GM19397 (cell line): Measurements from ENCODE around the gene TM9SF2.

Experiments used
- ATAC-seq: cut with Tn5 transposase; IDR thresholded peaks from one replicate; pipeline ENCODE4 v1.9.1; 2021; ENCODE audit warnings: mild to moderate bottlenecking, moderate library complexity; ENCODE audit not compliant: unreplicated experiment

The TM9SF2 gene

DNA sequence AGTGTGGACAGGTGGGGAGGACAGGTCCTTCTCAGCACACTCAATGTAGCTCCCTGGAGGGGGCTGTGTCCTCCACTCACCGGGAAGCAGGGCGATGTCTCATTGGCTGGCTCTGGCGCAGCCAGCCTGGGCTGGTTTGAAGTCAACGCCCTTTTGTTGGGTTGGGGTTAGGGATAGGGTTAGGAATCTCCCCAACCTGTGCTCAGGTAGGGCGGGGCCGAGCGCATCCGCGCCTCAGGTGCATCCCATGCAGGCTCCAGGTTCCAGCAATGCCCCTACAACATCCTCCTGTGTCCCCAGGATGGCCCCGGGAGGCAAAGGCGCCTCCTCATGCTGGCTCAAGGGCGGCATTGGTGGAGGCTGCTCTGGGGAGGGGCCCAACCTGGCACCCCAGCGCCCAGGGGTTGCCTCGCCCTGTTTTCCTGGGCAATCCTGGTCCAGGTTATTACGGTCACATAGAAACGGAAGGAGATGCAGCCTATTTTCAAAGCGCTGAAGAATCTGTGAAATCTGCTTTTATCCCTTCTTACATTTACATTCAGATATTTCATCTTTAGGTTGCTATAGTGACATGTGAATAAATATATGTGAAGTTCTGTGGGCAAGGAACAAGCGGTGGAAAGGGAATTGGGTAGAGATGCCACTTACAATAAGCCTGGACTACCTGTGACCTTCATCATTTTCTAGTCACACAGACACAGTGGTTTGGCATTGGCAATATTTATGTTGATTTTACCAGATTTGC lies 74.3 kb downstream of the TM9SF2 start:
- ATAC-seq, result no peak

DNA sequence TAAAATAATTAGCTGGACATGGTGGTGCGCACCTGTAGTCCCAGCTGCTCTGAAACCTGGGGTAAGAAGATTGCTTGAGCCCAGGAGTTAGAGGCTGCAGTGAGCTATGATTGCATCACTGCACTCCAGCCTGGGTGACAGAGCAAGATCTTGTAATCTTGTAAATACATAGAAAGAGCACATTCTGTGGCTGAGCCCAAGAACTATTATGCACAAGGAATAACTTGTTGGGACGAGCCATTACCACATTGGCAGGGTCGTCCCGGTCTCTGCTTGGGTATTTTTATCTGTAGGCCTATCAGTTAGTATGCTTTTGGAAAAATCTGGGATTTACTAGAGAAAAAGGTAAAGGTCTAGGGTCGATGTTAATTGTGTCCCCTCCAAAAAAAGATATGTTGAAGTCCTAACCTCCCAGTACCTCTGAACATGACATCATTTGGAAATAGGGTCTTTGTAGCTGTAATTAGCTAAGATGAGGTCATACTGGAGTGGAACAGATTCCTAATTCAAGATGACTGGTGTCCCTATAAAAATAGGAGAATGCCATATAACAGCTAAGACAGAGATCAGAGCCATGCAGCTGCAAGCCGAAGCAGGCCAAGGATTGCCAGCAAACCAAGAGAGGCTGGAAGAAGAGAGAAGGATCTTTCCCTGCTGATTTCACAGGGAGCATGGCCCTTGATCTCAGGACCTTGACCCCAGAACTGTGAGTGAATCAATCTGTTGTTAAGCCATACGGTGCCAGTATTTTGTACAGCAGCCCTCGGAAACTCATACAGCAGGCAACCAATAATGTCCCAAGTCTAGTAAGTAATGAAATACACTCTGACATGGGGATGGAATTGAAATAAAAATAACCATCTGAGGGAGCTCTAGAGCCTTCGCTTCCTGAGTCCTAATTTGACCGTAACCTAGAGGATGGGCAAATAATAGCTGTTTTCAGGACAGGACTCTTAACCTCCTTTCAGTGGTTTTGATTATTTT lies 77.0 kb downstream of the TM9SF2 start:
- no peak for ATAC-seq

GRCh38 chr13:99580500-99581268 lies 79.4 kb downstream of the TM9SF2 start:
- ATAC-seq, result no peak

DNA sequence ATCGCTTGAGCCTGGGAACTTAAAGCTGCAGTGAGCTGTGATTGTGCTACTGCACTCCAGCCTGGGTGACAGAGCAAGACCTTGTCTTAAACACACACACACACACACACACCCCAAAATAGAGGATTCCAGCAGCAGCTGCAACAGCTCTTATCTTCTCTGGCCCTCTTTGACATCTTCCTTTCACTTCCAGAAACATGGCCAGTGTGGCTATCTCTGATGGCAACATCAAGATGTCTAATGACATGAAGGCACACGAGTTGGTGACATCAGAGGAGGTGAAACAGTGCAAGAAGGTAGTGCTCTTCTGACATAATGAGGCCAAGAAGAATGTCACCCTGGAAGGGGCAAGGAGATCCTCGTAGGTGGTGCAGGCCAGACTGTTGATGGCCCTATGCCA lies 81.2 kb downstream of the TM9SF2 start:
- ATAC-seq, result no peak

DNA sequence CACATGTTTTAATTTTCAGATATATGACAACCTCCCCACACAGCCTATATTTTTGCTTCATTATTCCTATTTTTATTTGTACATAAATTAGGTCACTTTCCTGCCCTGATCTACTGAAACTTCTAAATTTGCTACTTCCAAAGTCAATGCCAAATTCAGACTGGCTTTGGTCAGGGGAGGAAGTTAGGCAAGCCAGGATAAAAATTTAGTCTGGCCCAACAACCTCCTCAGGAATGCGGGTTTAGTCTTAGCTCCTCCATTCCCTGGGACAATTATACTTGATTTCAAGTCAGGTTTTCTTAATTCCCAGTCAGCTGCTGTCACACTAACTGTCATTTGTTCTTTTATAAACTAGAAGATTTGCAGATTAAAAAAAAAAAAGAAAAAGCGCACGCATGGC lies 84.3 kb downstream of the TM9SF2 start:
- no peak for ATAC-seq

DNA sequence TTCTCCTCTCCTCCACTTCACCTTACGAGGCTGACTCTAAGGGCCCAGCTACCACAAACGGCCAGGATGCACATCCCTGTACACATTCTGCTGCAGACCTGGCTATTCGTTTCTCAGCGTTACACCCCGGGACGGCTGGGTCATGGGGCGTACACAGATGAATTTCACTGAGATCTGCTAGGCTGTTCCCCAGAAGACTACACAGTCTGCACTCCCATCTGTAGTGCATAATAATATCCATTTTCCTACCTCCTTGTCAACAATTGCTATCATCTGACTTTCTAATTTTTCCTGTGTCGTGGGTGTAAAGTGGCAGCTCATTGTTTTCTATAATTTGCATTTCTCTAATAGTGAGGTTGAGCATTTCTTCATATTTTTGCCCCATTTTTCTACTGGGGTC lies 85.7 kb downstream of the TM9SF2 start:
- no peak for ATAC-seq

DNA sequence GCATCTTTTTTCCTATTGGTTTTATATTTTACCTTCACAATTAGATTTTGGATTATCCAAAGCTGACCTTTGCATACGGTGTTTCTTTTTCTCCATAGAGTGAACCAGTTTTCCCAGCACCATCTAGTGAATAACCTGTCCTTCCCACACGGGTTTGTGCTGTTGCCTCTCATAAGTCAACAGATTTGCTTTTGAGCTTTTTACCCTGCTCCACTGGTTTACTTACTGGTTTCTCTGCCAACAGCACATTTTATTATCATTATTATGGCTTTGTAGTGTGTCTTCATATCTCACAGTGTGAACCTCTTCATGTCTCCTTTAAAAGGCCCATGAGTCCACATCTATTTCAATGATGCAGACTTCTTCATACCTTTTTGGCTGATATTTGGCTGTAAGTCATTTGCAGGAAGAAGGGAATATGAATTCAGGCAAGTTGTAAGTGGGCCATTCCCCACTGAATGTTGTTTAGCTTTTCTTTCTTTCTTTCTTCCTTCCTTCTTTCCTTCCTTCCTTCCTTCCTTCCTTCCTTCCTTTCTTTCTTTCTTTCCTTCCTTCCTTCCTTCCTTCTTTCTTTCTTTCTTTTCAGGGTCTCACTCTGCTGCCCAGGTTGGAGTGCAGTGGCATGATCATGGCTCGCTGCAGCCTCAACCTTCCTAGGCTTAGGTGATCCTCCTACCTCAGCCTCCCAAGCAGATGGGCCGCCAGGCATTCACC lies 86.8 kb downstream of the TM9SF2 start:
- ATAC-seq, result no peak

- no peak for ATAC-seq
Measured at GRCh38 chr13:99589575-99589974, 88.3 kb downstream of the TM9SF2 start.

DNA sequence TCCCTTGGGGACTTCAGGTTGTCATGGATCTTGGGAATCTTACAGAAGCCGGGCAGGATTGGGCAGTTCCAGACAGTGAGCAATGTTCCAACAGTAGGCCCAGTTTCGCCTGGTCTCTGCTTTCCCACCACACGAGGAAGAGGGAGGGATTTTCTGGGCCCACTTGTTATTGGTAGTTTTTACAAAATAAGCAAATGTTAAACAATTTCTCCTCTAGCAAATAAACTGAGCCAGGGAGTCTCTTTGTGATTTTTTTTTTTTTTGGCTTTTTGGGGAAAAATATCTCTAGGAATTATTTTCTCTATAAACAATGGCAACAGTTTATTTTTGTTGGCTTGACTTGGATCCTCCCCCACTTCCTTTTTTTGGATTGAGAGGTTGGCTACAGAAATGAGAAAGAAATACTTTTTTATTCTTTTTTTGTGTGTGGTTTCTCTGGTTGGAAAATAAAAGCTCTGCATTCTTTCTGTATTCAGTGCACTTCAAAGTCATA lies 89.3 kb downstream of the TM9SF2 start:
- no peak for ATAC-seq

GRCh38 chr13:99596180-99596579 lies 94.9 kb downstream of the TM9SF2 start:
- no peak for ATAC-seq

DNA sequence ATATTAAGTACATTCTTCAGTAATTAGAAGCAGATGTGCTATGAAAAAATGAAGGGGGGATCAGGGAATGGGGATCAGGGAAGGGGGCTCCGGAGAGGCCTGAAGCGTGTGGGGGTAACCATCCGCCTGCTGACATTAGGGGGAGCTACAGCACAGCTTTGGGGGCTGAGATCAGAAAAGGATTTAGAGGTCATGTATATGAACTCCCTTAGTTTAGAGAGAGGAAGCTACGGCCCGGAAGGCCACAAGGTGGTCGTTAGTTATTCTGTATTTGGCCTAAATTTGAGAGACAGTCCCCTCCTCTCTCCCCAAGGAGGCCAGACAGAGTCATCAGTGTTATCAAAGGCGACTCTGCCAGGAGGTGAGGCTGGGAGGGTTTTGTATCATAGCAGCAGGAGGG lies 99.0 kb downstream of the TM9SF2 start:
- no peak for ATAC-seq

DNA sequence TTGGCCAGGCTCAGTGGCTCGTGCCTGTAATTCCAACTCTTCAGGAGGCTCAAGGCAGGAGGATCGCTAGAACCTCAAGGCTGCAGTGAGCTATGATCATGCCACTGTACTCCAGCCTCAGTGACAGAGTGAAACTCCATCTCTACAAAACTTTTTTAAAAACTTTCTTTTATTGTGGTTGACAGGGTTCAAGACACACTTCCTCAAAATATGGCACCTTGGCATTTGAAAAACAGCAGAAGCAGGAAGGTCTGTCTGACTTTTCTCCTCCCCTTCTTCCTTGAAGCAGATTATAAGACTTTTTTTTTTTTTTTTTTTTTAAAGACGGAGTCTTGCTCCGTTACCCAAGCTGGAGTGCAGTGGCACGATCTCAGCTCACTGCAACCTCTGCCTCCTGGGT lies 100.3 kb downstream of the TM9SF2 start:
- no peak for ATAC-seq

- ATAC-seq, result no peak
Measured at GRCh38 chr13:99604636-99605035, 103.4 kb downstream of the TM9SF2 start.

- ATAC-seq, result peak; percentile 53
Measured at GRCh38 chr13:99605420-99606323, 104.4 kb downstream of the TM9SF2 start.

DNA sequence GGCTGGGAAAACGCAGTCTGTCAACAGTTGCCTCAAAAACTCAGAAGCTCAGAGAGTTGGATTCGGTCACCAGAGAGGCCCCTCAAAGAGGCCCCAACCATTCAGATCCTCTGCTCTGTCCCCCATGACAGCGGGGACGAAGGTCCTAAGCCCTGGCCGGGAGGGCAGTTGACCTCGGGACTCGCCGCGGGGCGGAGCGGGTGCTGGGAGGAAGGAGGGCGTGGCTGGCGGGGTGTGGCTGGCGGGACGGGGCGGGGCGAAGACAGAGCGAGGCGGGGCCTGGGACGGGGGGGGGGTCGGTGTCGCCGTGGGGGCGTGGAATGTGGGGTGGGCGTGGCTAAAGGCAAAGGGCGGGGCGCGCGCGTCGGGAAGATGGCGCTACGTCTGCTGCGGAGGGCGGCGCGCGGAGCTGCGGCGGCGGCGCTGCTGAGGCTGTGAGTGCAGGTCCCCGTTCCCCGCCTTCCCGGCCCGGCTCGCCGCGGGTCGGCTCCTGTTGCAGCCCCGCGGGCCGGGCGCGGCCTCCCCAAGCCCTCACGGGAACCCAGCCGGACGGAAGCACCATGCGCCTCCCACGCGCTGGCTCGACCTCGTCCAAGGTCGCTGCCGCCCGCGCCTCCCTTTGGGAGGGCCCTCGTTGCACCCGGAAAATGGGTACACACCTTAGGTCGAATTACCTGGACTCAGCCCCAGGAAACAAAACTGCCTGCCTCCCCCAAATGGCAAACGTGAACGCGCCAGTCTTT lies 105.2 kb downstream of the TM9SF2 start, which contains the start of gene CLYBL:
CLYBL (plus strand) TSS at position 367 of the 743 bp plus-strand sequence.
- ATAC-seq, result peak; percentile 85

DNA sequence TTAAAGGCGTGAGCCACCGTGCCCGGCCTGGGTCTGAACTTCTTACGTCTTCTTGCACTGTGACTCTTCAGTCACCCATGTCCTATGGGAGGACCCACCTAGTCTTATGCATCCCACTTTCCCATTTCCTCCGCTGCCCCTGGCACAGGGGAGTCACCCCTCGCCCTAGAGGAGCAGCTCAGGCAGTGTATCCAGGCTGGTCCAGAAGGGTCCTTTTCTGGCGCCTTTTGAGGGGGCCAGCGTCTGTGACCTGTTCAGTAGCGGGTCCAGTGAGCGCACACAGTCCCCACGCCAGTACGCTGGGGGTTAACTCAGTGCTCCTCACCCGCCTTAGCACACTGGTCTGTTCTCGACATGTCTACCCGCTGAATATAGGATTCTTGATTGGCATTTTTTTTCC lies 107.1 kb downstream of the TM9SF2 start:
- ATAC-seq, result no peak

- ATAC-seq, result no peak
Measured at GRCh38 chr13:99610702-99611289, 109.5 kb downstream of the TM9SF2 start.
